ENCODE data around the gene DNAL4. TPM values are rescaled to one million over a fixed set of nuclear protein-coding genes. Genes with fewer than 3 reads are reported as not detected.

DNAL4 gene
- total RNA-seq, 1 donor from 2014 or later: 32.6 TPM

GRCh38 chr22:38740754-38741153, 53.2 kb downstream of the DNAL4 start:
- Histone ChIP-seq H3K27me3 (ENCODE audit: control insufficient read depth, insufficient read depth, low read length) (no peaks in the 10 kb centered on the region), H3K4me3 (ENCODE audit: low read depth, low read length) (no peak overlapping the region), H3K36me3 (ENCODE audit: control insufficient read depth, insufficient read depth, low read length) (peaks cover 66% of the 10 kb centered on the region)
- no peak for FAIRE-seq
- no peak for TF ChIP-seq CTCF (IDR thresholded peaks at IDR 0.05; ENCODE audit: insufficient read depth, low read length, severe bottlenecking)
- no peak for DNase-seq (ENCODE audit: low read depth)

- Histone ChIP-seq H3K36me3 (ENCODE audit: control insufficient read depth, insufficient read depth, low read length) (peaks cover 63% of the 10 kb centered on the region), H3K4me3 (ENCODE audit: low read depth, low read length) (no peak overlapping the region), H3K27me3 (ENCODE audit: control insufficient read depth, insufficient read depth, low read length) (no peaks in the 10 kb centered on the region)
- FAIRE-seq (no peak), DNase-seq (ENCODE audit: low read depth) (no peak)
- no peak for TF ChIP-seq CTCF (IDR thresholded peaks at IDR 0.05; ENCODE audit: insufficient read depth, low read length, severe bottlenecking)
Observed at GRCh38 chr22:38740116-38740723, 53.7 kb downstream of the DNAL4 start.

GRCh38 chr22:38739300-38740055, 54.5 kb downstream of the DNAL4 start:
- DNase-seq (ENCODE audit: low read depth) (no peak), FAIRE-seq (no peak)
- TF ChIP-seq CTCF (IDR thresholded peaks at IDR 0.05; ENCODE audit: insufficient read depth, low read length, severe bottlenecking): no peak
- Histone ChIP-seq H3K4me3 (ENCODE audit: low read depth, low read length) (no peak overlapping the region), H3K27me3 (ENCODE audit: control insufficient read depth, insufficient read depth, low read length) (no peaks in the 10 kb centered on the region), H3K36me3 (ENCODE audit: control insufficient read depth, insufficient read depth, low read length) (peaks cover 57% of the 10 kb centered on the region)

GRCh38 chr22:38738475-38739070, 55.4 kb downstream of the DNAL4 start:
- Histone ChIP-seq H3K4me3 (ENCODE audit: low read depth, low read length) (no peak overlapping the region), H3K27me3 (ENCODE audit: control insufficient read depth, insufficient read depth, low read length) (no peaks in the 10 kb centered on the region), H3K36me3 (ENCODE audit: control insufficient read depth, insufficient read depth, low read length) (peaks cover 63% of the 10 kb centered on the region)
- DNase-seq (ENCODE audit: low read depth) (no peak), FAIRE-seq (no peak)
- no peak for TF ChIP-seq CTCF (IDR thresholded peaks at IDR 0.05; ENCODE audit: insufficient read depth, low read length, severe bottlenecking)

GRCh38 chr22:38737302-38738060, 56.5 kb downstream of the DNAL4 start:
- peak; percentile 24 for DNase-seq (ENCODE audit: low read depth)
- Histone ChIP-seq H3K4me3 (ENCODE audit: low read depth, low read length) (no peak overlapping the region), H3K27me3 (ENCODE audit: control insufficient read depth, insufficient read depth, low read length) (no peaks in the 10 kb centered on the region), H3K36me3 (ENCODE audit: control insufficient read depth, insufficient read depth, low read length) (peaks cover 60% of the 10 kb centered on the region)
- FAIRE-seq: no peak
- TF ChIP-seq CTCF (IDR thresholded peaks at IDR 0.05; ENCODE audit: insufficient read depth, low read length, severe bottlenecking): no peak

Data from bronchial epithelial cell (primary cell).